HG03442 (cell line): ENCODE results near the gene DIABLO.
"Not testable (repeated sequence)": the region's sequence is repeated elsewhere in the genome, so short reads cannot be mapped to it uniquely, and the experiment has no call there.

Experiments
- ATAC-seq: cut with Tn5 transposase; IDR thresholded peaks from one replicate; pipeline ENCODE4 v1.9.1; 2021; ENCODE audit warnings: mild to moderate bottlenecking, moderate library complexity; ENCODE audit not compliant: unreplicated experiment

DIABLO gene

GRCh38 chr12:122225683-122226365 lies at the start of gene DIABLO:
Gene DIABLO (minus strand): TSS chr12:122226052. CDS start chr12:122226014, 38 bp downstream.
- peak; percentile 85 for ATAC-seq

DNA sequence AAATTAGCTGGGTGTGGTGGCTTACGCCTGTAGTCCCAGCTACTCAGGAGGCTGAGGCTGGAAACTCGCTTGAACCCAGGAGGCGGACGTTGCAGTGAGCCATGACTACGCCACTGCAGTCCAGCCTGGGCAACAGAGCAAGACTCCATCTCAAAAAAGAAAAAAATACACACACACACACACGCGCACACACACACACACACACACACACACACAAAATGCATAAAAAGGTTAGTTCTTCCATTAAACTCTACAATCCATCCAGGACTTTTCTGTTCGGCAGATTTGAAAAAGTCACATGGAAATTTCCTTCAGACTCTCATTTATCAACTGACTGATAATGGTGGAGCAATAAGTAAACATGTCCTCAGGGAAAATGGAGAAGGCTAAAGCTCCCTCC lies 49.6 kb upstream of the DIABLO start:
- ATAC-seq, result no peak

DNA sequence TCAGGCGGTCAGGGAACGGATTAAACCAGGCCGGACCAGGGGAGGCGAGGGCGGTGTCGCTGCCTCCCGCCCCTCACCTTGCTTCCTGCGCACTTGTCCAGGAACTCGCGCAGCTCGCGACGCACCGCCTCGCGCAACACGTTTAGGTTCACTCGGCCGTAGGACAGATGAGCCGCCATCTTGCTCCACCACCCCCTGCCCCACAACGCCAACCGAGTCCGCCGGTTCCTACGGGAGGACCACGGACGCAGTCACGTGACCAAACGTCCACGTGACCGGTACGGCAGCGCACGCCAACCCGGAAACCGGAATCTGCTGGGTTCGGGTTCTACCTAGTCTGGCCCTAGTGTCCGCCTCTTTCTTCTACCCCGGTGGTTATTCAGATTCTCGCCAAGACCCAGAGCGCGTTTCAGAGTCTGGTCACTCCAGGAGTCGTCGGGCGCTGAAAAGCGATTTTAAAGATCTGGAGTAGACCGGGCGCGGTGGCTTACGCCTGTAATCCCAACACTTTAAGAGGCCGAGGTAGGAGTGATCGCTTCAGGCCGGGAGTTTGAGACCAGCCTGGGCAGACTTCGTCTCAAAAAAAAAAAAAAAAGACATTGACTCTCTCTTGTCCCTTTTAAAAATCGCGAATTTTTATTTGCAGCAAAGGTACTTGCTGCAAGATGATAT lies 40.5 kb upstream of the DIABLO start, which contains the start of gene VPS33A:
VPS33A (minus strand) TSS at position 265 of the 672 bp plus-strand sequence; CDS start at position 179, 86 bp downstream.
- ATAC-seq, result peak; percentile 83

- ATAC-seq, result peak; percentile 34
These were observed 40.0 kb upstream of the DIABLO start for GRCh38 chr12:122265886-122266229.

- ATAC-seq, result no peak
These were observed 39.6 kb upstream of the DIABLO start for GRCh38 chr12:122265476-122265875.

DNA sequence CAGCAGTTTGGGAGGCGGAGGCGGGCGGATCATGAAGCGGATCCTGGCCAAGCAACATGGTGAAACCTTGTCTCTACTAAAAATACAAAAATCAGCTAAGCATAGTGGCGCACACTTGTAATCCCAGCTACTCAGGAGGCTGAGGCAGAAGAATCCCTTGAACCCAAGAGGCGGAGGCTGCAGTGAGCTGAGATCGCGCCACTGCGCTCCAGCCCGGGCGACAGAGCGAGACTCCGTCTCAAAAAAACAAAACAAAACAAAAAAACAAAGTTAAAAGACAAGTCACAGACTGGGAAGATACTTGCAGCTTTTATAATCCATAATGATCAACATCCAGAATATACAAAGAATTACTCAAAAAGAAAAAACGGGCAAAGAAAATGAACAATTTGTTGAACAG lies 34.9 kb upstream of the DIABLO start:
- ATAC-seq, result not testable (repeated sequence)

DNA sequence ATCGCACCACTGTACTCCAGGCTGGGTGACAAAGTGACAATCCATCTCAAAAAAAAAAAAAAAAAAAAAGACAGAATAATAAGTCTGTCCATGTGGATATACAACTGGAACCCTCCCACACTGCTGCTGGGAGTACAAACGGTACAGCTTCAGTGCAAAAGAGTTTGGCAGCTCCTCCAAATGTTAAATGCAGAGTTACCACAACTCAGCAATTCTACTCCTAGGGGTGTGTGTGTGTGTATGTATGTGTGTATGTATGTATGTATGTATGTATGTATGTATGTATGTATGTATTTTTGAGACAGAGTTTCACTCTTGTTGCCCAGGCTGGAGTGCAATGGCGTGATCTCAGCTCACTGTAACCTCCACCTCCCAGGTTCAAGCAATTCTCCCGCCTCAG lies 33.1 kb upstream of the DIABLO start:
- not testable (repeated sequence) for ATAC-seq

GRCh38 chr12:122258462-122258861 lies 32.6 kb upstream of the DIABLO start:
- ATAC-seq, result not testable (repeated sequence)

GRCh38 chr12:122250536-122250935 lies 24.7 kb upstream of the DIABLO start:
- ATAC-seq, result no peak

- ATAC-seq, result no peak
These were observed 24.2 kb upstream of the DIABLO start for GRCh38 chr12:122250047-122250446.

- ATAC-seq, result no peak
These were observed 19.7 kb upstream of the DIABLO start for GRCh38 chr12:122245553-122245952.

DNA sequence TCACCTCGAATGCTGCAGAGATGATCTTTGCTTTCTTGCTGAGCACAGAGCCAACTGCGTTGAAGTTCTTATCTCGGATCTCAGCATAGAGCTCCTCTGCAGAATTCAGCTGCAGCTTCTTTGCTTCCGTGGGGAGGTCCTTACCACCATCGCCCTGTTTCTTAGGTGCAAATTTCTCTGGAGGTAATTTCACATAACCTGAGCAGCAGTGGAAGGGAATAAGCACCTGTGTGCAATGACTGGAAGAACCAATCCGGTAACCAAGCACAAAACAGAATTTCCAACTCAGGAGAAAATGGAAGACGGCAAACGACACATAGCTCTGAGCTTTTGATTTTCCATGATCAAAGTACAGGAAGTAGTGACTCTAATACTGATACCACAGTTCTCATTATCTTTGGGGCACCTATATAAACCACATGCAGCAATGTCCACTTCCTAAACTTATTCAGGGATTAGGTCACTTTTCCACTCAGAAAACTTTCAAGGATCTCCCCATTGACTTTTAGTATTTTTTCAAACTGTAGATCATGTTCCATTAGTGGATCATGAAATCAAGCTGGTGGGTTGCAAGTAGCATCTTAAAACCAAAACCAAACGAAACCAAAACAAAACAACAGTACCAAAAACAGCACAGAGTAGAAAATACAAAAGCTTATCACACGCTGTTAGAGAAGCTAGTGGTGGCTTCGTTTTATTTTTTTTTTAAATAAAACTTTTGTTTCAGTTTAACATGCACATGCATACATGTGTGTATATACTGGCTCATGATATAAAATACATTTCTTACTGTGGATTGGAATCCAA lies 18.9 kb upstream of the DIABLO start:
- ATAC-seq, result no peak

- ATAC-seq, result no peak
These were observed 18.1 kb upstream of the DIABLO start for GRCh38 chr12:122243965-122244364.

- ATAC-seq, result no peak
These were observed 13.0 kb upstream of the DIABLO start for GRCh38 chr12:122238861-122239260.

GRCh38 chr12:122235741-122236140 lies 9.9 kb upstream of the DIABLO start:
- no peak for ATAC-seq

- no peak for ATAC-seq
These were observed 6.8 kb upstream of the DIABLO start for GRCh38 chr12:122232691-122233090.

DNA sequence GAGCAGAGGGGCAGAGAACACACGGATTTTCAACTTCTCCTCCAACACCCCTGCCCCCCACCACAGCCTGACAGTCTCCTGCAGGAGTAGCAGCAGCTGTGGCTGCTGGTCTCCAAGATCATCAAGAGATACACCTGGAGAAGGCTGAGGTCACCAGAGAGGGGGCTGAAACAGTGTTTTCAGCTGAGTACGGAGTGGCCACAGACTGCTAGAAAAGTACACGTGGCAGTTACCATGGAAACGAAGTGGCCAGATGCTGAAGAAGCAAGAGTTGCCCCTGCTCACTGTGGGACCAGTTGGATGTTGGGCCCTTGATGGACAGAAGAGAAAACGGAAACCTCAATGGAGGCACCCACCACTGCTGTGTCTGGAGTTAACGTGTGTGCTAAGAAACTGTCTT lies 4.9 kb upstream of the DIABLO start:
- ATAC-seq, result no peak

GRCh38 chr12:122228092-122228491 lies 2.2 kb upstream of the DIABLO start:
- ATAC-seq, result no peak

DNA sequence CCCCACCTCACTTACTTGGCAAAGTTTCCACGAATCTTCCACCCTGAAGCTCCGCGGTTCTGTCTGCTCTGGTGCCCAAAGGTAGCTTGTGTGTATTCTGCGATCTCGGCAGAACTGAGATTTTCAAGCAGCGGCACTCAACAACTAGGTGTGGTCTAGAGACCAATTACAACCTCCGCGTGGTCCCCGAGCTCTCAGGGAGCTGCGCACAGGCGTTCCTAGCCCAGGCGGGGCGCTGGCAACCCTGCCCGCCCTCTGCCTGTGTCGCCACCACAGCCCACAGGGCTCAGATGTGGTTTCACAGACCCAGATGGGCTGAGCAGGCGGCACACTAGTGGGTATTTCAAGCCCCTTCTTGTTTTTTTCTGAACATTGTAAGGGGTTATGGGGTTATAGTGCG lies 1.5 kb upstream of the DIABLO start:
- no peak for ATAC-seq

DNA sequence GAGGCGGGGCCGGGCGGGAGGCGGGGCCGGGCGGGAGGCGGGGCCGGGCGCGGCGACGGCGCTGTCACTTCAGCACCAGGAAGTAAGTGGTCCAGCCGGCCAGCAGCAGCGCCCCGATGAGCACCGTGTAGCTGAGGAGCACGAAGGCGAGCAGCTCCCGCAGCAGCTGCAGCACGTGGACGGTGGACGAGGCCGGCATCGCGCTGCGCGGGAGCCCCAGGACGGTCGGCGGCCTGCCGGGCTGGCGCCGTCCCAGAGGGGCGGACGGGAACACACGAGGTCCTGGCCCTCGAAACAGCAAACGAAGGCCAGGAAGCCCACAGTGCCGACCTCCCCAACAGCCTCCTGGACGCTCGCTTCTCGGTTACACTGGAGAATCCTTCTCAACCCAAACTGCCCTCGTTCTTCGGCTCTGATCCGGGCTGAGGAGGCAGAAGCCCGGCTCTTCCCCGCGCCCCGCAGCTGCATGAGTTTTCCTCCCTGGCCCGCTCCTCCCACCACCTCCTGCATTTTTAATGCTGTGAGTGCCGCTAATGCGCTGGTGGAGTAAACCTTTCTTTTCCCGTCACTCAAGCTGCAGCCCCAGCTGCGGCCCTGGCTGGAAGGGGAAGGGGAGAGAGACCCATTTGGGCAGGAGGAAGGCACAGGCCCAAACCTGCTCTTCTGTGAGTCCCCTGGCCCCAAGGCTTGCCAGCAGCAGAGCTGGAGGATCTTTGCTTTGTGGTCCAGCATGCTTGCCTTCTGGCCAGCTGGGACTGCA lies 694 bp upstream of the DIABLO start:
- ATAC-seq, result no peak

DNA sequence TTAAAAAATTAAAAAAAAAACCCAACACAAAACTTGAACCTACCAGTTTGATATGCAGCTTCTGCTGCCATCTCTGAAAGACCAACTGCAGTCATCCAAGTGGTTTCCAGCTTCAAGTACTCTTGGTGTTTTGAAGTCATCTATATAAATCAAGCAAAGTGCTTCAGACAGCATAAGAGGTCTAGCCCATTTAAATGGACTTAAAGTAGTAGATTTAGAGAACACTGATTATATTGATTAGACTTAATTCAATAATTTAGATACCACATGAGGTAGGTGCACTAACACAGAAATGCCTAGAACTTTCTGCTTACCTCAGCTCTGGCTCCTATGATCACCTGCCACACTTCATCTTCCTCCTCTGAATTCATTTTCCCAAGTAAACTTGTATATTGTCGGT lies 9.4 kb downstream of the DIABLO start:
- ATAC-seq, result no peak
